ENCODE results near the gene GJD2.

GRCh38 chr15:34783431-34783830 lies 28.6 kb upstream of the GJD2 start:
- TF ChIP-seq CTCF (conservative IDR thresholded peaks at IDR 0.05; ENCODE audit: low read length) (no peak), EZH2phosphoT487 (IDR thresholded peaks at IDR 0.05; ENCODE audit: borderline replicate concordance) (no peak)

Data from Loucy (cell line).